Measurements from ENCODE around the gene MSANTD7.

The MSANTD7 gene

GRCh38 chr10:14837757-14838581, at the start of gene MSANTD7, which contains the start of the genes CDNF and HSPA14:
MSANTD7 (plus strand) TSS chr10:14838306; CDS start chr10:14842285, 3,979 bp downstream.
CDNF (minus strand) TSS chr10:14838037; CDS start chr10:14837946, 91 bp downstream.
HSPA14 (plus strand) TSS chr10:14838306; CDS start chr10:14838403, 97 bp downstream.
- no peak for TF ChIP-seq CTCF (IDR thresholded peaks at IDR 0.05)

GRCh38 chr10:14798636-14799035, 39.5 kb upstream of the MSANTD7 start:
- no peak for TF ChIP-seq CTCF (IDR thresholded peaks at IDR 0.05)

GRCh38 chr10:14800397-14800796, 37.7 kb upstream of the MSANTD7 start:
- TF ChIP-seq CTCF (IDR thresholded peaks at IDR 0.05), result no peak

GRCh38 chr10:14801723-14802122, 36.4 kb upstream of the MSANTD7 start:
- TF ChIP-seq CTCF (IDR thresholded peaks at IDR 0.05), result no peak

GRCh38 chr10:14803827-14804226, 34.3 kb upstream of the MSANTD7 start:
- no peak for TF ChIP-seq CTCF (IDR thresholded peaks at IDR 0.05)

- TF ChIP-seq CTCF (IDR thresholded peaks at IDR 0.05), result no peak
Observed at GRCh38 chr10:14806318-14806717, 31.8 kb upstream of the MSANTD7 start.

- TF ChIP-seq CTCF (IDR thresholded peaks at IDR 0.05), result no peak
Observed at GRCh38 chr10:14810969-14811953, 26.8 kb upstream of the MSANTD7 start.

Measured in LNCAP (cell line).